Measurements from ENCODE around the gene TMOD4.

TMOD4 gene

DNA sequence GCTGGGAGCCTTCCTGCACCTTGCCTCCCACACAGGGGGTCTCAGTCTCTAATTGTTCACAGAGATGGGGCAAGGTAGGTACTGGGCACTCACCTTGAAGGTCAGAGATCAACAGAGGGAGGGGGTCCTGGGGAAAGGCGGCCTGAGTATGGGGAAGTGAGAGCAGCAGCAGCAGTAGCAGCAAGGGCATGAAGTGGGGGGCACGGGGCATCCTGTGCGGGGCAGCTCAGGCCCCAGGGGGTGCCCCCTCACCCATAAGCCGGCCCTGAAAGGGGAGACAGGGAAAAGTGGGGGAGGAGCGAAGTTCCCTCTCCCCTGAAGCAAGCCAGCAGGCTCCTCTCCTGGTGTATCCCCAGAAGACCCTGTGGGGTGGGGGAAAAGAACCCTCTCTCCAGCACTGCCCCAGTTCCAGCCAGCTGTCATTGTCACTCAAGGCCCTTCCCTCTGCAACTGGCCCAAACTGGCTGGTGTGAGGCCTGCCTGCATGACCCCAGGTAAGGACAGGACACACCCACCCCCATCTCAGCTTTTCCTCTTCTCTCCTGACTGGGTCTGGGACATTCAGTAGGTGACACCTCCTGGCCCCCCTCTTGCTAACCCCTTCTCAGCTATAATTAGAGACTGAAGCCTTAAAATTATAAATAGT lies 33.2 kb downstream of the TMOD4 start:
- DNase-seq (ENCODE audit: low read depth, low spot score), result no peak

- no peak for DNase-seq (ENCODE audit: low read depth, low spot score)
These were observed 38.0 kb downstream of the TMOD4 start for GRCh38 chr1:151137789-151138188.

DNA sequence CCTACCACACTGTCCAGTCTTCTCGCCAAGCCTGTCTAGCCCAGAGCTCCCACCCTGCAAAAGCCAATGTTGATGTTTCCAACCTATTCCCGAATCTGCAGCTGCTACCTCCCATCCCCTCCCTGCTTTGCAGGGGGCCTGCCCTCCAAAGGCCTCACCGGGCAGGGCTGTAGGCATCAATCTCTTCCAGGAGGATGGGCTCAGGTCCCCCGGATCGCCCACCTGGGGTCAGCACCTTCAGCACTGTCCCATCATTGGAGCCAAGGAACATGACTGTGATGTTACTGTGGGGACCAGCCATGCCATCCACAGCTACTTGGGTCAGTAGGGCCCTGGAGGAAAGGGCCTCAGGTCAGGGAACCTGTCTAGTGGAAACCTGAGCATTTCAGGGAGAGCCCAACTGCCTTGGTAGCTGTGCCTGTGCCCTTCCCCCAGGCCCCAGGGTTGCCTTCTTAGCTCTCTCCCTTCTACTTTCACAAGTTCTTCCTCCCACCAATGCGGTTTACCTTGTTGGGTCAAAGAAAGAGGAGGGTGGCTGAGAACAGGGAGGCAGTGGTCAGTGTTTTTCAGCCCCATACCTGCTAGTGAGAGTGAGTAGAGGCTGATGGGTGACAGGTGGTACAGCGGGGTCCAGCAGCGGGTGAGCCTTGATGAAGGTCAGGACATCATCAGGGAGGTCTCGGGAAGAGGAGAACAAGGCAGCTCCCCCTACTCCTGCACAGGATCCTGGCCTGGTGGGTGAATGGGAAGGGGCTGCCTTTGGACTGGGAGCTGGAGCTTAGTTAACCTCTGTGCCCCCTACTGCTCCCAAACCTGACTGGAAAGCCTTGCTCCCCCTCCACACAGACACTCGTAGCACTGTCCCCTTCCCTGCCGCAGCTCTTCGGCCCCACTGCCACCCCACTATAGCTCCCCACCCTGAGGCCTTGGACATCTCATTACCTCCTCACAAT lies 40.1 kb downstream of the TMOD4 start:
- DNase-seq (ENCODE audit: low read depth, low spot score), result no peak

GRCh38 chr1:151134991-151135390 lies 40.8 kb downstream of the TMOD4 start:
- no peak for DNase-seq (ENCODE audit: low read depth, low spot score)

GRCh38 chr1:151134396-151134795 lies 41.4 kb downstream of the TMOD4 start:
- DNase-seq (ENCODE audit: low read depth, low spot score), result no peak

DNA sequence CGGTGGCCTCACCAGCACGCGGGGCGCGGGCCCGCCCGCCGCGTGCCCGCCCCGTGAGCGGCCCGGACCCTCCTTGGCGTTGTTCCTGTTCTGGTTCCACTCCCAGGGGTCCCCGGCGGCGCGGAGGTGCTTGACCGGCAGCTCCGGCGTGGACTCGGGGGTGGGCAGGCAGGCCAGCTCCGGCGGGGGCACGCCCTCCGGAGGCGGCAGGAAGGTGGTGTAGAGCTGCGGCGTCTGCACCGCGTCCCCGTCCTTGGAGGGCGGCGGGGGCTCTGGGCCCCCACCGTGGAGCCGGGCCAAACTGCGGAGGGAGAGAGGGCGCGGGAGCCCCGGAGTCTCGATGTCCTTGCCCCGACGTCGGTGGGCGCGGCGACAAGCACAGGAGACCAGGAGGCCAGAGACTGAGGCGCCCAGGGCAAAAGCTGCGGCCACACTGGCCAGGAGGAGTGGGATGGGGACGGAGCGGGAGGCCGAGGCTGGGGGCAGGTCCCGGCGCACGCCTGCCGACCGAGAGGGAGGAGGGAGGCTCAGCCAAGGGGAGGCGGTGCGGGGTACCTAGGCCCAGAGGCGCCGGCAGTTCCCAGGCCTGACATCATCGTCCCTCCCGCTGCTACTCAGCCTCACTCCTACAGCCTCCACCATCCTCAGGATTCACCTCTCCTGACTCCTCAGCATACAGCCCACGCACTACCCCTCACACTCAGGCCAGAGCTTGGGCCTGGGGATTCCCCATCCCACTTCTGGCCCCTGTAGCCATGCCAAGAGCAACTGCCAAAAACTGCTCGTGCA lies 42.6 kb downstream of the TMOD4 start:
- no peak for DNase-seq (ENCODE audit: low read depth, low spot score)

- DNase-seq (ENCODE audit: low read depth, low spot score), result no peak
These were observed 43.3 kb downstream of the TMOD4 start for GRCh38 chr1:151132335-151133017.

DNA sequence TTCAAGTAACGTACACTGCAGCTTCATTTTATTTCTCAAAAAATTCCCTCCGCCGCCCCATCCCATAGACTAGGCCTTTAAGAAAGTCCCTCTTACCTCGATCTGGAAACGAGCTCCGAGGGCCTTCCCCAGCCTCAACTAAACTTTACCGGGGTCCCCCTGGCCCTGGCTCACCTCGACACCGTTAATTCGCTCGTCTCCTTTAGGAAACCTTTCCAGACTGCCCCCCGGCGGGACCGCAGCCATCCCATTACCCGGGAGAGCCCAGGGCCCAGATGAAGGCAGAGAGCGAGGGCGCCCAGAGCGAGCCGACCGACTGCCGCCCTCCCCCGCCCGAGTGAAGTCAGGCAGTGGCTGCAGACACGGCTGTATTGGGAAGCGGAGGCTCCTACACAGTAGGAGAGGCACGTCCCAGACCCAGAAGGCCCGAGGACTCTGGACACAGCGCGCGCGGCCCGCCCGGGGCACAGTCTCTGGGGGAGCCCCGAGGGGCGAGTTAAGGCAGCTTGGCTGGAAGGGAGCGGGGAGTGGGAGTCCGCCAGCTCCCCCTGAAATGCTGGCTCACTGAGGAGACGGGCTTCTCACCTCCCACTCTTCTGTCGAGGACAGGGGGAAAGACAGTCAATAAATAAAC lies 44.0 kb downstream of the TMOD4 start:
- DNase-seq (ENCODE audit: low read depth, low spot score), result no peak

DNA sequence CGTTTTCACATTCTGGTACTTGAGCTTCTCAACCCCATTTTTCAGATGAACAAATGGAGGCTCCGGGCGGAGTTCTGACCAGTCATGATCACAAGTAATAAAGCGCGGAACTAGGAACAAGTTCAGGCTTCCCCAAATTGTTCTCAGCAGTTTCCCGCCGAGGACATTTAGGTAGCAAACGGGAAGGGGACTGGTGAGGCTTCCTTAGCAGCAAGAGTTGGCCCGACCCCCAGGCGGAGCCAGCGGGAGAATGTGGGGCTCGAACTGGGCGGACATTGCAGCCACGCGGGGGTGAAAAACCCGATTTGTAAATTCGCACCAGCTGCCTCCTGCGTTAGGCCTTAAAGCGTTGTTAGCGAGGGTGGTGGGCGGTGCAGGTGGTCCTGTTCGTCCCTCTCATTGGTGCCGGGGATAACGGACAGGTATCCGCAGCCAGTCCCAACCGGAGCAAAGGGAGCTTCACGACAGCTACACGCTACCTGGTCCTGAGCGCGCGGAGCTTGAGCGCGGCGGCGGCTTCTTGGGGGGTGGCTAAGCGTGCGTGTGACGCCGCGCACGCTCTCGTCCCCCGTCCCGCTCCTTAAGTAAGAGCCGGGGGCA lies 44.7 kb downstream of the TMOD4 start:
- peak; percentile 60 for DNase-seq (ENCODE audit: low read depth, low spot score)

- no peak for DNase-seq (ENCODE audit: low read depth, low spot score)
These were observed 47.0 kb downstream of the TMOD4 start for GRCh38 chr1:151128800-151129199.

- DNase-seq (ENCODE audit: low read depth, low spot score), result no peak
These were observed 50.9 kb downstream of the TMOD4 start for GRCh38 chr1:151124763-151125403.
